ENCODE measurements around the gene CCDC12.

DNA sequence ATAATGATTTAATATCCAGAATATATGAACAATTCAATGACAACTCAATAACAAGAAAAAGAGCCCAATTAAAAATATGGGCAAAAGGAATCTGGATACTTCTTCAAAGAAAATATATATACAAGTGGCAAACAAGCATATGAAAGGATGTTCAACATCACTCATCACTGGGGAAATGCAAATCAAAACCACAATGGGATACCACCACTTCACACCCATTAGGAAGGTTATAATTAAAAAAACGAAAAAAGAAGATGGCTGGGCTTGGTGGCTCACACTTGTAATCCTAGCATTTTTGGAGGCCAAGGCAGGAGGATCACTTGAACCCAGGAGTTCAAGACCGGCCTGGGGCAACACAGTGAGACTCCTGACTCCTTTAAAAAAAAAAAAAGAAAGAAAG lies 4.1 kb downstream of the CCDC12 start:
- TF ChIP-seq CTCF (IDR thresholded peaks at IDR 0.05; ENCODE audit: borderline replicate concordance, extremely low read depth, low read length, poor library complexity, severe bottlenecking) (no peak), EZH2 (IDR thresholded peaks at IDR 0.05; ENCODE audit: borderline replicate concordance, low read depth, low read length, severe bottlenecking) (no peak)

Measured in DND-41 (cell line).